GM12878 (cell line): ENCODE data around the gene SEC16B. TPM values are rescaled to one million over a fixed set of nuclear protein-coding genes. Genes with fewer than 3 reads are reported as not detected.
A peak's percentile ranks its signal among the peaks of the same experiment; 100 is the strongest.

ENCODE experiments used
- BMI1 ChIP-seq: fragments of 450-650 bp; IDR thresholded peaks from 2 replicates; pipeline ENCODE4 v1.6.1; 2016; ENCODE audit warnings: mild to moderate bottlenecking, moderate library complexity, borderline replicate concordance
- CBFB ChIP-seq: IDR thresholded peaks from 2 replicates; pipeline ENCODE4 v1.6.1; 2016; ENCODE audit warnings: antibody characterized with exemption, low read depth
- CHD2 ChIP-seq: IDR thresholded peaks from 2 replicates; pipeline ENCODE4 v1.6.1; 2011; ENCODE audit warnings: low read depth, low read length, improper control_type of control experiment, borderline replicate concordance
- JUND ChIP-seq: IDR thresholded peaks from 2 replicates; pipeline ENCODE4 v1.6.1; 2012; ENCODE audit warnings: low read depth, mild to moderate bottlenecking, low read length, improper control_type of control experiment, moderate library complexity
- MTA3 ChIP-seq: IDR thresholded peaks from 2 replicates; pipeline ENCODE4 v1.6.1; 2012; ENCODE audit warnings: low read length, inconsistent platforms, borderline replicate concordance
- MYC ChIP-seq: IDR thresholded peaks from 2 replicates; pipeline ENCODE4 v1.6.1; 2011; ENCODE audit warnings: mild to moderate bottlenecking, low read length, moderate library complexity, inconsistent platforms; ENCODE audit not compliant: insufficient read depth, insufficient replicate concordance, insufficient read length, severe bottlenecking
- NFYB ChIP-seq: IDR thresholded peaks from 2 replicates; pipeline ENCODE4 v1.6.1; 2011; ENCODE audit warnings: low read depth, mild to moderate bottlenecking, low read length, improper control_type of control experiment, moderate library complexity; ENCODE audit not compliant: insufficient read depth
- NR2C2 ChIP-seq: IDR thresholded peaks from 2 replicates; pipeline ENCODE4 v1.6.1; 2011; ENCODE audit warnings: borderline replicate concordance, low read depth; ENCODE audit not compliant: control insufficient read depth, insufficient read length
- PML ChIP-seq: IDR thresholded peaks from 2 replicates; pipeline ENCODE4 v1.6.1; 2012; ENCODE audit warnings: low read length, inconsistent platforms
- RB1 ChIP-seq: fragments of 450-650 bp; formaldehyde crosslinking; IDR thresholded peaks from 2 replicates; pipeline ENCODE4 v1.6.1; 2017; ENCODE audit warnings: mild to moderate bottlenecking, borderline replicate concordance
- RCOR1 ChIP-seq: conservative IDR thresholded peaks from 2 replicates; pipeline ENCODE4 v1.6.1; 2012; ENCODE audit warnings: low read depth, low read length, improper control_type of control experiment
- RUNX3 ChIP-seq: IDR thresholded peaks from 2 replicates; pipeline ENCODE4 v1.6.1; 2012; ENCODE audit warnings: low read length, inconsistent platforms
- SMC3 ChIP-seq: IDR thresholded peaks from 2 replicates; pipeline ENCODE4 v1.6.1; 2011; ENCODE audit warnings: low read length, improper control_type of control experiment, borderline replicate concordance
- SREBF1 ChIP-seq: IDR thresholded peaks from 2 replicates; pipeline ENCODE4 v1.6.1; 2012; ENCODE audit warnings: mild to moderate bottlenecking, low read length
- TBL1XR1 ChIP-seq: IDR thresholded peaks from 2 replicates; pipeline ENCODE4 v1.6.1; 2012; ENCODE audit warnings: low read depth, low read length, improper control_type of control experiment
- TCF3 ChIP-seq: IDR thresholded peaks from 2 replicates; pipeline ENCODE4 v1.6.1; 2012; ENCODE audit warnings: low read depth, mild to moderate bottlenecking, low read length, borderline replicate concordance; ENCODE audit not compliant: insufficient read depth
- TCF7 ChIP-seq: IDR thresholded peaks from 2 replicates; pipeline ENCODE4 v1.6.1; 2014; ENCODE audit warnings: antibody characterized with exemption, borderline replicate concordance
- USF2 ChIP-seq: IDR thresholded peaks from 2 replicates; pipeline ENCODE4 v1.6.1; 2011; ENCODE audit warnings: low read depth, low read length, improper control_type of control experiment, borderline replicate concordance
- YY1 ChIP-seq: IDR thresholded peaks from 2 replicates; pipeline ENCODE4 v1.6.1; 2011; ENCODE audit warnings: low read depth, mild to moderate bottlenecking, low read length
- ZNF24 ChIP-seq: fragments of 450-650 bp; IDR thresholded peaks from 2 replicates; pipeline ENCODE4 v1.6.1; 2017; ENCODE audit warnings: antibody characterized with exemption, mild to moderate bottlenecking
- ZZZ3 ChIP-seq: IDR thresholded peaks from 2 replicates; pipeline ENCODE4 v1.6.1; 2011; ENCODE audit warnings: low read depth; ENCODE audit not compliant: control insufficient read depth, insufficient read length
- polyA plus RNA-seq, 11 experiments: library from polyadenylated mRNA; depleted of rRNA in 4 of 11; unstranded in 6 of 11; stranded (reverse) in 5 of 11; fragments of >200 nt; fragmentation: Nextera tagmentation in 4 of 11; fragmentation: Illumina TruSeq in 1 of 11; extraction: Ambion mirVana in 4 of 11; extraction: Trizol in 1 of 11; gene quantifications; 1 replicate in 1 of 11; 2 replicates in 10 of 11; pipeline versions ENCODE4 v1.2.1 to v1.2.3, GENCODE V29; 2011 to 2016; ENCODE audit warnings: inconsistent platforms in 2 of 11, missing spikeins in 2 of 11, low read depth in 1 of 11
- total RNA-seq, 4 experiments: library from RNA; depleted of rRNA in 3 of 4; stranded (reverse); fragments of >200 nt in 3 of 4; fragmentation: Illumina TruSeq in 1 of 4; extraction: Trizol in 1 of 4; gene quantifications; 2 replicates each; pipeline versions ENCODE4 v1.2.1 to v1.2.3, GENCODE V29; 2013 to 2021
- TF ChIP-seq, protein P1 (sequence below): fragments of 450-650 bp; IDR thresholded peaks from 2 replicates; pipeline ENCODE4 v1.6.1; 2017; ENCODE audit warnings: mild to moderate bottlenecking, low read depth, inconsistent platforms; ENCODE audit not compliant: poor library complexity, severe bottlenecking
- TF ChIP-seq, protein P2 (sequence below): fragments of 450-650 bp; formaldehyde crosslinking; IDR thresholded peaks from 2 replicates; pipeline ENCODE4 v1.4.0; 2022; ENCODE audit warnings: mild to moderate bottlenecking, moderate library complexity
- TF ChIP-seq, protein P3 (sequence below): IDR thresholded peaks from 2 replicates; pipeline ENCODE4 v1.6.1; 2012; ENCODE audit warnings: low read depth, low read length, improper control_type of control experiment

SEC16B gene
- total and polyA plus RNA-seq, 10 of the 15 experiments (the other 5 are each of a cell fraction or from before 2014, with no cell fraction given): 0.10 to 0.94 (median 0.17) TPM; not detected in 2

DNA sequence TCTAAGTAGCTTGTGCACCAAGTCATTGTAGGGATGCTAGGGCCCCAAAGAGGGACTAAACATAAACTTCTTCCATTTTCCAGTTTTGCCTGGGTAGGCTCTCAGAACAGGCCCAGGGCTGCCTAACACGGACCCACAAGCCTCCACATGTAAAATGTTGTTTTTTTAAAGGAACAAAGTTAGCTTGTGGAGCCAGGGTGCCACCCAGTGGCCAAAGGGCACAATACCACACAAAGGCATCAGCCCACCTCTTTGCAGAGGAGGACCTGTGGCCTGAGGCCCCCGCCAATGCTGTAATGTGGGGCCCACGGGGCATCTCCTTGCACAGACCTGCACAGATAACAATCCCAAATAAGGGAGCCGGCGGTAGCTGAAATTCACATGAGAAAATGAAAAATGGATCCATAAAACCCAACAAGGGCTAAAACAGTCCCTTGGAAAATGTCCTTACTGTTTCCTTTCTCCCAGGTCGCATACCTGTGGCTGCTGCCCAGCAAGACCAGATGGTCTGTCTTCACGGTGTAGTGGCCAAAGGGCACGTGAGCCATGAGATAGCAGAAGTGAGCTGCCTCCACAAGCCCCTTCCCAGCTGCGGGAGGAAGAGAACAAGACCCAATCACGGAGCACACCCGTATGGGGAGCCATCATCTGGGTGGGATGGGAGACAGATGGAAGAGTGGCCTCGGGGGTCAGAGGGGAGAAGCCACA is 23.8 kb downstream of the SEC16B start (continued):
- no peak for TF ChIP-seq RCOR1
- TF ChIP-seq ZNF24: no peak
- TF ChIP-seq, protein P1, sequence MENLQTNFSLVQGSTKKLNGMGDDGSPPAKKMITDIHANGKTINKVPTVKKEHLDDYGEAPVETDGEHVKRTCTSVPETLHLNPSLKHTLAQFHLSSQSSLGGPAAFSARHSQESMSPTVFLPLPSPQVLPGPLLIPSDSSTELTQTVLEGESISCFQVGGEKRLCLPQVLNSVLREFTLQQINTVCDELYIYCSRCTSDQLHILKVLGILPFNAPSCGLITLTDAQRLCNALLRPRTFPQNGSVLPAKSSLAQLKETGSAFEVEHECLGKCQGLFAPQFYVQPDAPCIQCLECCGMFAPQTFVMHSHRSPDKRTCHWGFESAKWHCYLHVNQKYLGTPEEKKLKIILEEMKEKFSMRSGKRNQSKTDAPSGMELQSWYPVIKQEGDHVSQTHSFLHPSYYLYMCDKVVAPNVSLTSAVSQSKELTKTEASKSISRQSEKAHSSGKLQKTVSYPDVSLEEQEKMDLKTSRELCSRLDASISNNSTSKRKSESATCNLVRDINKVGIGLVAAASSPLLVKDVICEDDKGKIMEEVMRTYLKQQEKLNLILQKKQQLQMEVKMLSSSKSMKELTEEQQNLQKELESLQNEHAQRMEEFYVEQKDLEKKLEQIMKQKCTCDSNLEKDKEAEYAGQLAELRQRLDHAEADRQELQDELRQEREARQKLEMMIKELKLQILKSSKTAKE: no peak
- no peak for TF ChIP-seq CHD2
- TF ChIP-seq USF2: no peak
- TF ChIP-seq, protein P2, sequence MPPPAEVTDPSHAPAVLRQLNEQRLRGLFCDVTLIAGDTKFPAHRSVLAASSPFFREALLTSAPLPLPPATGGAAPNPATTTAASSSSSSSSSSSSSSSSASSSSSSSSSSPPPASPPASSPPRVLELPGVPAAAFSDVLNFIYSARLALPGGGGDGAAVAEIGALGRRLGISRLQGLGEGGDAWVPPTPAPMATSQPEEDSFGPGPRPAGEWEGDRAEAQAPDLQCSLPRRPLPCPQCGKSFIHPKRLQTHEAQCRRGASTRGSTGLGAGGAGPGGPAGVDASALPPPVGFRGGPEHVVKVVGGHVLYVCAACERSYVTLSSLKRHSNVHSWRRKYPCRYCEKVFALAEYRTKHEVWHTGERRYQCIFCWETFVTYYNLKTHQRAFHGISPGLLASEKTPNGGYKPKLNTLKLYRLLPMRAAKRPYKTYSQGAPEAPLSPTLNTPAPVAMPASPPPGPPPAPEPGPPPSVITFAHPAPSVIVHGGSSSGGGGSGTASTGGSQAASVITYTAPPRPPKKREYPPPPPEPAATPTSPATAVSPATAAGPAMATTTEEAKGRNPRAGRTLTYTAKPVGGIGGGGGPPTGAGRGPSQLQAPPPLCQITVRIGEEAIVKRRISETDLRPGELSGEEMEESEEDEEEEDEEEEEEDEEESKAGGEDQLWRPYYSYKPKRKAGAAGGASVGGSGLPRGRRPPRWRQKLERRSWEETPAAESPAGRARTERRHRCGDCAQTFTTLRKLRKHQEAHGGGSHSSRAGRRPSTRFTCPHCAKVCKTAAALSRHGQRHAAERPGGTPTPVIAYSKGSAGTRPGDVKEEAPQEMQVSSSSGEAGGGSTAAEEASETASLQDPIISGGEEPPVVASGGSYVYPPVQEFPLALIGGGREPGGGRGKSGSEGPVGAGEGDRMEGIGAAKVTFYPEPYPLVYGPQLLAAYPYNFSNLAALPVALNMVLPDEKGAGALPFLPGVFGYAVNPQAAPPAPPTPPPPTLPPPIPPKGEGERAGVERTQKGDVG (CRISPR knock-in tag): no peak
- TF ChIP-seq, protein P3, sequence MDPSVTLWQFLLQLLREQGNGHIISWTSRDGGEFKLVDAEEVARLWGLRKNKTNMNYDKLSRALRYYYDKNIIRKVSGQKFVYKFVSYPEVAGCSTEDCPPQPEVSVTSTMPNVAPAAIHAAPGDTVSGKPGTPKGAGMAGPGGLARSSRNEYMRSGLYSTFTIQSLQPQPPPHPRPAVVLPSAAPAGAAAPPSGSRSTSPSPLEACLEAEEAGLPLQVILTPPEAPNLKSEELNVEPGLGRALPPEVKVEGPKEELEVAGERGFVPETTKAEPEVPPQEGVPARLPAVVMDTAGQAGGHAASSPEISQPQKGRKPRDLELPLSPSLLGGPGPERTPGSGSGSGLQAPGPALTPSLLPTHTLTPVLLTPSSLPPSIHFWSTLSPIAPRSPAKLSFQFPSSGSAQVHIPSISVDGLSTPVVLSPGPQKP: no peak
- TF ChIP-seq MYC: no peak
- TF ChIP-seq TCF3: no peak
- TF ChIP-seq TBL1XR1: no peak
- TF ChIP-seq NFYB: no peak
- TF ChIP-seq CBFB: no peak
- TF ChIP-seq MTA3: no peak
- peak; percentile 46; the same call in 1 of the 2 replicates for TF ChIP-seq RUNX3
- peak; percentile 44; the same call in 1 of the 2 replicates for TF ChIP-seq RB1
- TF ChIP-seq NR2C2: no peak
- no peak for TF ChIP-seq JUND
- no peak for TF ChIP-seq PML
- peak; percentile 59 for TF ChIP-seq SMC3
- TF ChIP-seq ZZZ3: no peak
- TF ChIP-seq BMI1: no peak
- TF ChIP-seq YY1: 0 out of 2 replicates have a peak, but pooled peaks have one; percentile 27
- no peak for TF ChIP-seq TCF7
- TF ChIP-seq SREBF1: no peak
